Measurements from ENCODE around the gene GPR25. TPM values are rescaled to one million over a fixed set of nuclear protein-coding genes. Genes with fewer than 3 reads are reported as not detected.

Gene GPR25
- polyA plus RNA-seq, 1 donor, result 0.16 TPM

DNA sequence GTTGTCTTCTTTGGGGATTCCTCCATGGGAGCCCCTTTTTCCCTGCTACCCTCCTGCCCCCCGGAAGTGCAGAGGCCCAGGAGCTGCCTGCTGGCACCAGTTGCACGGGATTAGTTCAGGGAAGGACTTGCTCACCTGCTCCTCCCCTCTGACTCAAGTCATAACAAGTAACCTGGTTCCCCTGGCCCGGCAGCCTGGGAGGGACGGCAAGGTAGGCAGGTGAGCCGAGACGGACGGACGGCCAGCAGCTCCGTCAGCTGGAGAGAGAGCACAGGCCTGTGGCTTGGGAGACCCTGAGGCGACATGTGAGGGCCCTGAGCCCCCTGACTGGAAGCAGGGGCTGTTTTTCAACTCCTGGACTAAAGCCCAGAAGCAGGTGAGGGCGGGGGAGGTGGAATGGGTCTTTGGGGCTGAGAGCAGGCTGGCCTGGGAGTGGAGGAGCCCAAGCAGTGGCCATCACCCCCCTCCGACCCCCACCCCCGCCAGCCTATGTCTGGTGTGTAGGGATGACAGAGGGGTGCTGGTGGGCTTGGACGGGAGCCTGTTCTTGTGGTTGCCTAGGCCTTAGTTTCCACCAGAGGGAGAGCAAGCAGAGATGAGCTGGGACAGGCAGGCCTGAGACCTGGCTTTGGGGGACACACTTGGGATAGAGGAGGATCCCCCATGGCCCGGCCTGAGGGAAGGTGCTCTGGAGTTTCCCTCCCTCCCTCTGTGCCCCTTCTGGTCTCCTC lies 22.1 kb downstream of the GPR25 start, which contains the start of gene INAVA:
Gene INAVA (plus strand): TSS at position 189 of the 731 bp plus-strand sequence. CDS start 3,501 bp downstream, outside the sequence.
- H3K4me3 ChIP-seq (ENCODE audit: low read length), result peak within 1 kb of the TSS; percentile 94
- peaks cover 53% of the 10 kb centered on the region for H3K4me1 ChIP-seq (ENCODE audit: control insufficient read depth, insufficient read depth, low read length)
- DNase-seq, result peak; percentile 84 to 90

DNA sequence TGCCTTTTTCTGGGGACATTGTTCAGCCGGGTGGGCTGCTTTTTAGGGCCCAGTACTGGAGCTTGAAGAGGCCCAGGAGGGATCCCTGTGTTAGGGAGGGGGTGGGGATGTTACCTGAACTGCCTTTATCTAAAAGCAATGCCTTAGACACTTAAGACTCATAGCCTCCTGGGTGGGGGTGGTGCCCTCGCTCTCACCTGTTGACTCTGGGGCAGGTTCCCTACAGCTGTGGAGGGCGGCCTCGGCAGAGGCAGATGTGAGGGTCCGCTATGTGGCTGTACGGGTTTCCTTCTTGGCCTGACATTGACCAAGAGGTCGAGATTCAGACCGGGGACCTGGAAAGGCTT lies 22.6 kb downstream of the GPR25 start:
- DNase-seq, result peak in 1 of 2 donors; percentile 63
- Histone ChIP-seq H3K4me1 (ENCODE audit: control insufficient read depth, insufficient read depth, low read length) (peaks cover 55% of the 10 kb centered on the region), H3K36me3 (ENCODE audit: control insufficient read depth, insufficient read depth, low read length) (peaks cover 28% of the 10 kb centered on the region), H3K27ac (ENCODE audit: low read length) (peak overlapping the region; percentile 99), H3K4me3 (ENCODE audit: low read length) (peak overlapping the region; percentile 94), H3K27me3 (ENCODE audit: control insufficient read depth, insufficient read depth, low read length) (no peaks in the 10 kb centered on the region), H3K9me3 (ENCODE audit: control insufficient read depth, low read depth, low read length) (no peaks in the 10 kb centered on the region)
- no CpG with 5 or more reads among the region's 8 CpGs for WGBS (ENCODE audit: insufficient coverage, low lambda C conversion rate)

More for the DNA sequence above, 22.1 kb downstream of the GPR25 start, which contains the start of gene INAVA:
- WGBS (ENCODE audit: insufficient coverage, low lambda C conversion rate), result no CpG with 5 or more reads among the region's 15 CpGs
- Histone ChIP-seq H3K27ac (ENCODE audit: low read length) (peak within 1 kb of the TSS; percentile 99), H3K36me3 (ENCODE audit: control insufficient read depth, insufficient read depth, low read length) (peaks cover 23% of the 10 kb centered on the region), H3K27me3 (ENCODE audit: control insufficient read depth, insufficient read depth, low read length) (no peaks in the 10 kb centered on the region), H3K9me3 (ENCODE audit: control insufficient read depth, low read depth, low read length) (no peaks in the 10 kb centered on the region)

DNA sequence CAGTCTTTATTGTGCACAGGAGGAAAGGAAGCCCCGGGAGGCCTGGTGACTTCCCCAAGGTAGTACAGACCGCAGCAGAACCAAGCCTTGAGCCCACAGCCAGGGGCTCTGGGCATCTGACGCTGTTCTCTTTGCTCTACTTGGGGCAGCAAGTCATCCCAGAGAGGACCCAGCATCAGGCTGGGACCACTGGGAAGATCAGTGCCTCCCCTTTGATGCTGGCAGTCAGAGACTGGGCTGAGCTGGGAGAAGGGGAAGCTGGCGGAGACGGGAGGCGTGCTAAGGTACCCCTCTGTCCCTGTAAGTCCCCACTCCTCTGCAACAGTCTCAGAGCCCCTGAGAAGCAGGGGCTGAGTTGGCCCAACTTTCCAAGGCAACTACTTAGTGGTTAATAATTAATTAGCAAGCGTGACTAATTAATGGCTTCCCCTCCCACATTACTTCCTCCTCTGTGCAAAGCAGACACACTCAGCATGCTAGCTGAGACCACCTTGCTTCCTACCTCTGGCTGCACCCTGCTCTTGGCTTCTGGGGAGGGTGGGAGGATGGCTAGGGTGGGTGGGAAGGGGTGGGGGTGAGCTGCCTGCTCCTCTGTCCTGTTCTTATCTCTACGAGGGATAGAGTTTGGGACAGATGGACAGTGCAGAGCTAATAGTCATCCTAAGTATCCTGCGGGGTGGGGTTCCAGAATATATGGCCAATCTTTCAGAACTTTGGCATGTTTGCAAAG lies 23.2 kb downstream of the GPR25 start:
- Histone ChIP-seq H3K27ac (ENCODE audit: low read length) (peak overlapping the region; percentile 99), H3K9me3 (ENCODE audit: control insufficient read depth, low read depth, low read length) (no peaks in the 10 kb centered on the region), H3K4me1 (ENCODE audit: control insufficient read depth, insufficient read depth, low read length) (peaks cover 55% of the 10 kb centered on the region), H3K36me3 (ENCODE audit: control insufficient read depth, insufficient read depth, low read length) (peaks cover 34% of the 10 kb centered on the region), H3K27me3 (ENCODE audit: control insufficient read depth, insufficient read depth, low read length) (no peaks in the 10 kb centered on the region), H3K4me3 (ENCODE audit: low read length) (peak overlapping the region; percentile 94)
- peak; percentile 74 to 89 for DNase-seq
- no CpG with 5 or more reads among the region's 9 CpGs for WGBS (ENCODE audit: insufficient coverage, low lambda C conversion rate)

DNA sequence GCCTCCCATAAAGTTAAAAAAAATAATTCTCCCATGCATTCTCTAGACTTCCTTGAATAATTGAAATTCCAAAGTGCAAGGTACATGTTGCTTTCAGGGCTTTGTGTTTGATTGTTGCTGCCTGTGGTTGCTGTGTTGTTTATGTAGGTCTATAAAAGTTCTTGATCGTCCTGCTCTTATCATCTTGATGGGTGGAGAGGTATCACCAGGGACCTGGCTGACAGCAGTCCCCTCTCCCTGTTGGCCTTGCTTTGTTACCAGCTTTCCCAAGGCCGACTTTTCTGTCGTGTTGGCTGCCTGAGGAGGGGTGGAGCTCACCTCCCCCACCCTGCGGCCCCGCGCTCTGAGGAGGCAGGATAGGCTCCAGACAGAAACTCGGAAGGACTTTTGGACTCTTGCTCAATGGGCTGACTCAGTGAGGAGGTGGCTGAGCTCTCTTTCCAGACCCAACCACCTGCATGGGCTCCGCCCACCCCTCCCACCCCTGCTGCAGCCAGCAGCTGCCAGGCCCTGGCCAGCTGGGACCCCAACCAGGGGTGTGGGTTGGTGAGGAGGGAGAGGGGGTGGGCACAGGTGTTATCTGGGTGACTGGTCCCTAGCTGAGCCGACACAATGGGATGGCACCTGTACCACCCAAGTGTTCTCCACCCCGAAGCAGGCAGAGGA lies 23.9 kb downstream of the GPR25 start:
- DNase-seq, result peak; percentile 97 to 100
- Histone ChIP-seq H3K9me3 (ENCODE audit: control insufficient read depth, low read depth, low read length) (no peaks in the 10 kb centered on the region), H3K4me3 (ENCODE audit: low read length) (peak overlapping the region; percentile 94), H3K36me3 (ENCODE audit: control insufficient read depth, insufficient read depth, low read length) (peaks cover 41% of the 10 kb centered on the region), H3K27me3 (ENCODE audit: control insufficient read depth, insufficient read depth, low read length) (no peaks in the 10 kb centered on the region), H3K4me1 (ENCODE audit: control insufficient read depth, insufficient read depth, low read length) (peaks cover 55% of the 10 kb centered on the region), H3K27ac (ENCODE audit: low read length) (peak overlapping the region; percentile 99)
- no CpG with 5 or more reads among the region's 10 CpGs for WGBS (ENCODE audit: insufficient coverage, low lambda C conversion rate)

DNA sequence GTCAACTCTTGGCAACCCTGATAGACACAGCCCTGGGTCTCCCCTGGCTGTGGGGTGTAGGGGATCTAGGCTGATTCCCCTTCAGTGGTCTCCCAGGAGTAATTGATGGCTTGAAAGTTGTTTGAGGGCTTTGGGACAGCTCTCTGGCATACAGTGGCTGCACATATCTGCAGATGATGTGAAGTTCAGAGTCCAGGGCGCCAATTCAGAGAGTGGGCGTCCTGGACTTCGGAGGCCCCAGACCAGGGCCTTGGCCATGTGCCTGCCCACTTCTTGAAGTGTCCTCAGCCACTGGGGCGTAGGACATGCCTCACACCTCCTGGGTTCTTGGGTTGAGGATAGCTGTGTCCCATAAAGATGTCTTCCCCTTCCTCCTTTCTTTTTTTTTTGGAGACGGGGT lies 24.5 kb downstream of the GPR25 start:
- DNase-seq, result peak; percentile 71 to 85
- peaks cover 47% of the 10 kb centered on the region for H3K36me3 ChIP-seq (ENCODE audit: control insufficient read depth, insufficient read depth, low read length)
- peak overlapping the region; percentile 29 for H3K4me3 ChIP-seq (ENCODE audit: low read length)
- H3K4me1 ChIP-seq (ENCODE audit: control insufficient read depth, insufficient read depth, low read length), result peaks cover 55% of the 10 kb centered on the region
- no CpG with 5 or more reads among the region's 5 CpGs for WGBS (ENCODE audit: insufficient coverage, low lambda C conversion rate)
- no peaks in the 10 kb centered on the region for H3K9me3 ChIP-seq (ENCODE audit: control insufficient read depth, low read depth, low read length)
- H3K27ac ChIP-seq (ENCODE audit: low read length), result peak overlapping the region; percentile 99
- no peaks in the 10 kb centered on the region for H3K27me3 ChIP-seq (ENCODE audit: control insufficient read depth, insufficient read depth, low read length)

- H3K4me3 ChIP-seq (ENCODE audit: low read length), result no peak overlapping the region
- H3K9me3 ChIP-seq (ENCODE audit: control insufficient read depth, low read depth, low read length), result no peaks in the 10 kb centered on the region
- H3K36me3 ChIP-seq (ENCODE audit: control insufficient read depth, insufficient read depth, low read length), result peaks cover 59% of the 10 kb centered on the region
- no CpG with 5 or more reads among the region's 3 CpGs for WGBS (ENCODE audit: insufficient coverage, low lambda C conversion rate)
- H3K27ac ChIP-seq (ENCODE audit: low read length), result peak overlapping the region; percentile 99
- no peak for DNase-seq
- no peaks in the 10 kb centered on the region for H3K27me3 ChIP-seq (ENCODE audit: control insufficient read depth, insufficient read depth, low read length)
- H3K4me1 ChIP-seq (ENCODE audit: control insufficient read depth, insufficient read depth, low read length), result peaks cover 42% of the 10 kb centered on the region
These were observed 26.2 kb downstream of the GPR25 start for GRCh38 chr1:200899015-200899386.

- peaks cover 37% of the 10 kb centered on the region for H3K4me1 ChIP-seq (ENCODE audit: control insufficient read depth, insufficient read depth, low read length)
- no peaks in the 10 kb centered on the region for H3K9me3 ChIP-seq (ENCODE audit: control insufficient read depth, low read depth, low read length)
- DNase-seq, result peak in 1 of 2 donors; percentile 40
- H3K27me3 ChIP-seq (ENCODE audit: control insufficient read depth, insufficient read depth, low read length), result no peaks in the 10 kb centered on the region
- peaks cover 64% of the 10 kb centered on the region for H3K36me3 ChIP-seq (ENCODE audit: control insufficient read depth, insufficient read depth, low read length)
- peak overlapping the region; percentile 99 for H3K27ac ChIP-seq (ENCODE audit: low read length)
- no CpG with 5 or more reads among the region's 10 CpGs for WGBS (ENCODE audit: insufficient coverage, low lambda C conversion rate)
- no peak overlapping the region for H3K4me3 ChIP-seq (ENCODE audit: low read length)
These were observed 26.7 kb downstream of the GPR25 start for GRCh38 chr1:200899451-200899915.

GRCh38 chr1:200899954-200900867 lies 27.4 kb downstream of the GPR25 start:
- no peak overlapping the region for H3K4me3 ChIP-seq (ENCODE audit: low read length)
- peak overlapping the region; percentile 99 for H3K27ac ChIP-seq (ENCODE audit: low read length)
- no CpG with 5 or more reads among the region's 16 CpGs for WGBS (ENCODE audit: insufficient coverage, low lambda C conversion rate)
- H3K9me3 ChIP-seq (ENCODE audit: control insufficient read depth, low read depth, low read length), result no peaks in the 10 kb centered on the region
- peaks cover 41% of the 10 kb centered on the region for H3K4me1 ChIP-seq (ENCODE audit: control insufficient read depth, insufficient read depth, low read length)
- no peak for DNase-seq
- peaks cover 71% of the 10 kb centered on the region for H3K36me3 ChIP-seq (ENCODE audit: control insufficient read depth, insufficient read depth, low read length)
- no peaks in the 10 kb centered on the region for H3K27me3 ChIP-seq (ENCODE audit: control insufficient read depth, insufficient read depth, low read length)

GRCh38 chr1:200900877-200901276 lies 28.1 kb downstream of the GPR25 start:
- Histone ChIP-seq H3K36me3 (ENCODE audit: control insufficient read depth, insufficient read depth, low read length) (peaks cover 76% of the 10 kb centered on the region), H3K27ac (ENCODE audit: low read length) (peak overlapping the region; percentile 99), H3K4me1 (ENCODE audit: control insufficient read depth, insufficient read depth, low read length) (peaks cover 43% of the 10 kb centered on the region), H3K4me3 (ENCODE audit: low read length) (no peak overlapping the region), H3K9me3 (ENCODE audit: control insufficient read depth, low read depth, low read length) (no peaks in the 10 kb centered on the region), H3K27me3 (ENCODE audit: control insufficient read depth, insufficient read depth, low read length) (no peaks in the 10 kb centered on the region)
- no peak for DNase-seq
- WGBS (ENCODE audit: insufficient coverage, low lambda C conversion rate), result no CpG with 5 or more reads among the region's 17 CpGs

Data from large intestine (tissue), 3 donors.